ENCODE results near the gene RBM24.
A peak's percentile ranks its signal among the peaks of the same experiment; 100 is the strongest.

The RBM24 gene

GRCh38 chr6:17269840-17270239, 11.3 kb upstream of the RBM24 start:
- DNase-seq (ENCODE audit: low read depth), result peak; percentile 39
- Histone ChIP-seq H3K27me3 (replicated peaks; ENCODE audit: control insufficient read depth, insufficient read depth, low read length) (no peaks in the 10 kb centered on the region), H3K4me3 (ENCODE audit: low read length) (no peak overlapping the region), H3K36me3 (ENCODE audit: control insufficient read depth, insufficient read depth, low read length, severe bottlenecking) (no peaks in the 10 kb centered on the region), H3K9me3 (ENCODE audit: control insufficient read depth, low read length) (no peaks in the 10 kb centered on the region), H3K9ac (ENCODE audit: low read length) (no peak overlapping the region), H3K4me1 (ENCODE audit: control insufficient read depth, insufficient read depth, low read length) (no peaks in the 10 kb centered on the region)

- Histone ChIP-seq H3K9ac (ENCODE audit: low read length) (no peak overlapping the region), H3K9me3 (ENCODE audit: control insufficient read depth, low read length) (no peaks in the 10 kb centered on the region), H3K27me3 (replicated peaks; ENCODE audit: control insufficient read depth, insufficient read depth, low read length) (no peaks in the 10 kb centered on the region), H3K4me1 (ENCODE audit: control insufficient read depth, insufficient read depth, low read length) (peaks cover 1% of the 10 kb centered on the region), H3K36me3 (ENCODE audit: control insufficient read depth, insufficient read depth, low read length, severe bottlenecking) (no peaks in the 10 kb centered on the region), H3K4me3 (ENCODE audit: low read length) (no peak overlapping the region)
- no peak for DNase-seq (ENCODE audit: low read depth)
Observed at GRCh38 chr6:17271628-17272027, 9.5 kb upstream of the RBM24 start.

- no peaks in the 10 kb centered on the region for H3K36me3 ChIP-seq (ENCODE audit: control insufficient read depth, insufficient read depth, low read length, severe bottlenecking)
- no peaks in the 10 kb centered on the region for H3K27me3 ChIP-seq (replicated peaks; ENCODE audit: control insufficient read depth, insufficient read depth, low read length)
- H3K9me3 ChIP-seq (ENCODE audit: control insufficient read depth, low read length), result no peaks in the 10 kb centered on the region
- peaks cover 26% of the 10 kb centered on the region for H3K4me1 ChIP-seq (ENCODE audit: control insufficient read depth, insufficient read depth, low read length)
- peak; percentile 29 for DNase-seq (ENCODE audit: low read depth)
- H3K4me3 ChIP-seq (ENCODE audit: low read length), result no peak overlapping the region
- no peak overlapping the region for H3K9ac ChIP-seq (ENCODE audit: low read length)
Observed at GRCh38 chr6:17276766-17277165, 4.4 kb upstream of the RBM24 start.

- Histone ChIP-seq H3K9ac (ENCODE audit: low read length) (no peak overlapping the region), H3K4me1 (ENCODE audit: control insufficient read depth, insufficient read depth, low read length) (peaks cover 29% of the 10 kb centered on the region), H3K4me3 (ENCODE audit: low read length) (no peak overlapping the region), H3K27me3 (replicated peaks; ENCODE audit: control insufficient read depth, insufficient read depth, low read length) (no peaks in the 10 kb centered on the region), H3K9me3 (ENCODE audit: control insufficient read depth, low read length) (no peaks in the 10 kb centered on the region), H3K36me3 (ENCODE audit: control insufficient read depth, insufficient read depth, low read length, severe bottlenecking) (no peaks in the 10 kb centered on the region)
- no peak for DNase-seq (ENCODE audit: low read depth)
Observed at GRCh38 chr6:17277256-17277655, 3.9 kb upstream of the RBM24 start.

GRCh38 chr6:17278289-17279063, 2.7 kb upstream of the RBM24 start:
- peak overlapping the region; percentile 19 for H3K9ac ChIP-seq (ENCODE audit: low read length)
- no peaks in the 10 kb centered on the region for H3K9me3 ChIP-seq (ENCODE audit: control insufficient read depth, low read length)
- H3K4me3 ChIP-seq (ENCODE audit: low read length), result peak overlapping the region; percentile 31
- no peaks in the 10 kb centered on the region for H3K27me3 ChIP-seq (replicated peaks; ENCODE audit: control insufficient read depth, insufficient read depth, low read length)
- H3K36me3 ChIP-seq (ENCODE audit: control insufficient read depth, insufficient read depth, low read length, severe bottlenecking), result no peaks in the 10 kb centered on the region
- DNase-seq (ENCODE audit: low read depth), result peak; percentile 75
- peaks cover 29% of the 10 kb centered on the region for H3K4me1 ChIP-seq (ENCODE audit: control insufficient read depth, insufficient read depth, low read length)

GRCh38 chr6:17280138-17280537, 1.0 kb upstream of the RBM24 start:
- Histone ChIP-seq H3K4me1 (ENCODE audit: control insufficient read depth, insufficient read depth, low read length) (peaks cover 29% of the 10 kb centered on the region), H3K4me3 (ENCODE audit: low read length) (peak overlapping the region; percentile 91), H3K9me3 (ENCODE audit: control insufficient read depth, low read length) (no peaks in the 10 kb centered on the region), H3K9ac (ENCODE audit: low read length) (no peak overlapping the region), H3K36me3 (ENCODE audit: control insufficient read depth, insufficient read depth, low read length, severe bottlenecking) (no peaks in the 10 kb centered on the region), H3K27me3 (replicated peaks; ENCODE audit: control insufficient read depth, insufficient read depth, low read length) (no peaks in the 10 kb centered on the region)
- peak; percentile 9 for DNase-seq (ENCODE audit: low read depth)

- Histone ChIP-seq H3K27me3 (replicated peaks; ENCODE audit: control insufficient read depth, insufficient read depth, low read length) (no peaks in the 10 kb centered on the region), H3K9me3 (ENCODE audit: control insufficient read depth, low read length) (no peaks in the 10 kb centered on the region), H3K36me3 (ENCODE audit: control insufficient read depth, insufficient read depth, low read length, severe bottlenecking) (no peaks in the 10 kb centered on the region), H3K9ac (ENCODE audit: low read length) (peak overlapping the region; percentile 85), H3K4me3 (ENCODE audit: low read length) (peak overlapping the region; percentile 91), H3K4me1 (ENCODE audit: control insufficient read depth, insufficient read depth, low read length) (peaks cover 29% of the 10 kb centered on the region)
- peak; percentile 70 for DNase-seq (ENCODE audit: low read depth)
Observed at GRCh38 chr6:17280552-17281090, 540 bp upstream of the RBM24 start.

GRCh38 chr6:17281497-17282481, 628 bp downstream of the RBM24 start:
- Histone ChIP-seq H3K27me3 (replicated peaks; ENCODE audit: control insufficient read depth, insufficient read depth, low read length) (no peaks in the 10 kb centered on the region), H3K36me3 (ENCODE audit: control insufficient read depth, insufficient read depth, low read length, severe bottlenecking) (no peaks in the 10 kb centered on the region), H3K4me3 (ENCODE audit: low read length) (peak overlapping the region; percentile 91), H3K9ac (ENCODE audit: low read length) (peak overlapping the region; percentile 85), H3K9me3 (ENCODE audit: control insufficient read depth, low read length) (no peaks in the 10 kb centered on the region), H3K4me1 (ENCODE audit: control insufficient read depth, insufficient read depth, low read length) (peaks cover 26% of the 10 kb centered on the region)
- DNase-seq (ENCODE audit: low read depth), result peak; percentile 66

GRCh38 chr6:17283074-17283473, 1.9 kb downstream of the RBM24 start:
- no peaks in the 10 kb centered on the region for H3K27me3 ChIP-seq (replicated peaks; ENCODE audit: control insufficient read depth, insufficient read depth, low read length)
- no peaks in the 10 kb centered on the region for H3K36me3 ChIP-seq (ENCODE audit: control insufficient read depth, insufficient read depth, low read length, severe bottlenecking)
- no peak for DNase-seq (ENCODE audit: low read depth)
- H3K9ac ChIP-seq (ENCODE audit: low read length), result no peak overlapping the region
- no peaks in the 10 kb centered on the region for H3K9me3 ChIP-seq (ENCODE audit: control insufficient read depth, low read length)
- peaks cover 14% of the 10 kb centered on the region for H3K4me1 ChIP-seq (ENCODE audit: control insufficient read depth, insufficient read depth, low read length)
- H3K4me3 ChIP-seq (ENCODE audit: low read length), result no peak overlapping the region

- H3K4me3 ChIP-seq (ENCODE audit: low read length), result no peak overlapping the region
- peaks cover 7% of the 10 kb centered on the region for H3K36me3 ChIP-seq (ENCODE audit: control insufficient read depth, insufficient read depth, low read length, severe bottlenecking)
- H3K27me3 ChIP-seq (replicated peaks; ENCODE audit: control insufficient read depth, insufficient read depth, low read length), result no peaks in the 10 kb centered on the region
- H3K4me1 ChIP-seq (ENCODE audit: control insufficient read depth, insufficient read depth, low read length), result no peaks in the 10 kb centered on the region
- no peak overlapping the region for H3K9ac ChIP-seq (ENCODE audit: low read length)
- DNase-seq (ENCODE audit: low read depth), result no peak
- H3K9me3 ChIP-seq (ENCODE audit: control insufficient read depth, low read length), result no peaks in the 10 kb centered on the region
Observed at GRCh38 chr6:17289630-17290061, 8.5 kb downstream of the RBM24 start.

- no peak overlapping the region for H3K9ac ChIP-seq (ENCODE audit: low read length)
- H3K27me3 ChIP-seq (replicated peaks; ENCODE audit: control insufficient read depth, insufficient read depth, low read length), result no peaks in the 10 kb centered on the region
- no peak overlapping the region for H3K4me3 ChIP-seq (ENCODE audit: low read length)
- H3K36me3 ChIP-seq (ENCODE audit: control insufficient read depth, insufficient read depth, low read length, severe bottlenecking), result peaks cover 7% of the 10 kb centered on the region
- DNase-seq (ENCODE audit: low read depth), result no peak
- no peaks in the 10 kb centered on the region for H3K9me3 ChIP-seq (ENCODE audit: control insufficient read depth, low read length)
- no peaks in the 10 kb centered on the region for H3K4me1 ChIP-seq (ENCODE audit: control insufficient read depth, insufficient read depth, low read length)
Observed at GRCh38 chr6:17291778-17292177, 10.6 kb downstream of the RBM24 start.

All from adipocyte (in vitro differentiated cells).